Upper lobe of left lung (tissue), 6 donors: ENCODE measurements around the gene CAPN11. TPM values are rescaled to one million over a fixed set of nuclear protein-coding genes. Genes with fewer than 3 reads are reported as not detected.
A peak's percentile ranks its signal among the peaks of the same experiment; 100 is the strongest.

Experiments used
- ATAC-seq, 2 donors: fragments of 200-7000 bp; cut with Tn5 transposase; one replicate each; pipeline ENCODE4 v1.9.1; 2022; ENCODE audit warnings: mild to moderate bottlenecking in 2 of 2, moderate library complexity in 2 of 2; ENCODE audit not compliant: low FRiP score in 2 of 2
- DNase-seq, 2 donors: peaks; one replicate each; pipeline ENCODE4 v3.0.0-alpha.2; 2019 to 2020
- H3K27ac ChIP-seq, 4 donors: fragments of 200-600 bp; sonication (generic); one replicate each; pipeline ENCODE4 v1.5.1; 2016 to 2019
- H3K27me3 ChIP-seq, 4 donors: fragments of 200-600 bp; sonication (generic); one replicate each; pipeline ENCODE4 v1.5.1; 2017 to 2019
- H3K36me3 ChIP-seq, 4 donors: fragments of 200-600 bp; sonication (generic); one replicate each; pipeline ENCODE4 v1.5.1; 2016 to 2019
- H3K4me1 ChIP-seq, 4 donors: fragments of 200-600 bp; sonication (generic); one replicate each; pipeline ENCODE4 v1.5.1; 2018 to 2019
- H3K4me3 ChIP-seq, 4 donors: fragments of 200-600 bp; sonication (generic); one replicate each; pipeline ENCODE4 v1.5.1; 2017 to 2019; ENCODE audit warnings: mild to moderate bottlenecking in 2 of 4, moderate library complexity in 1 of 4
- H3K9me3 ChIP-seq, 4 donors: fragments of 200-600 bp; sonication (generic); one replicate each; pipeline ENCODE4 v1.5.1; 2018 to 2019
- EP300 ChIP-seq, 4 donors: sonication (generic); formaldehyde crosslinking; IDR thresholded peaks; one replicate each; pipeline ENCODE4 v1.5.1; 2017; ENCODE audit warnings: antibody characterized with exemption in 4 of 4, control low read depth in 2 of 4
- POLR2A ChIP-seq, 4 donors: fragments of 450-650 bp; IDR thresholded peaks; one replicate each; pipeline ENCODE4 v1.5.1; 2016 to 2017; ENCODE audit warnings: antibody characterized with exemption in 4 of 4, mild to moderate bottlenecking in 2 of 4
- POLR2AphosphoS5 ChIP-seq, 2 donors: sonication (generic); formaldehyde crosslinking; IDR thresholded peaks; one replicate each; pipeline ENCODE4 v1.5.1; 2017; ENCODE audit warnings: antibody characterized with exemption in 2 of 2
- WGBS, 2 donors: methylation state at CpG; one replicate each; pipeline ENCODE4 v1.1.5; 2017 to 2018; 5-methylcytosine and 5-hydroxymethylcytosine counted together
- total RNA-seq, 6 donors: library from RNA; depleted of rRNA in 4 of 6; stranded (reverse); fragments of >200 nt in 4 of 6; gene quantifications; one replicate each; pipeline versions ENCODE4 v1.1.0 to v1.2.1, GENCODE V29; 2016 to 2021
- TF ChIP-seq, protein P1 (sequence below), 6 experiments: fragments of 450-650 bp in 4 of 6; fragments of 200-600 bp in 2 of 6; sonication (generic) in 2 of 6; IDR thresholded peaks; one replicate each; pipeline ENCODE4 v1.5.1; 2016 to 2019; ENCODE audit warnings: antibody characterized with exemption in 6 of 6
- donor health status: DM: no; HTN: no; CAD: no; lungs with moderate emphysema.
- donor health status: DM: no; HTN: yes; CAD: no; lungs with severe emphysema.

The CAPN11 gene
- total RNA-seq, 6 donors from 2014 or later: 0.30 to 0.81 (median 0.52) TPM; not detected in 2

DNA sequence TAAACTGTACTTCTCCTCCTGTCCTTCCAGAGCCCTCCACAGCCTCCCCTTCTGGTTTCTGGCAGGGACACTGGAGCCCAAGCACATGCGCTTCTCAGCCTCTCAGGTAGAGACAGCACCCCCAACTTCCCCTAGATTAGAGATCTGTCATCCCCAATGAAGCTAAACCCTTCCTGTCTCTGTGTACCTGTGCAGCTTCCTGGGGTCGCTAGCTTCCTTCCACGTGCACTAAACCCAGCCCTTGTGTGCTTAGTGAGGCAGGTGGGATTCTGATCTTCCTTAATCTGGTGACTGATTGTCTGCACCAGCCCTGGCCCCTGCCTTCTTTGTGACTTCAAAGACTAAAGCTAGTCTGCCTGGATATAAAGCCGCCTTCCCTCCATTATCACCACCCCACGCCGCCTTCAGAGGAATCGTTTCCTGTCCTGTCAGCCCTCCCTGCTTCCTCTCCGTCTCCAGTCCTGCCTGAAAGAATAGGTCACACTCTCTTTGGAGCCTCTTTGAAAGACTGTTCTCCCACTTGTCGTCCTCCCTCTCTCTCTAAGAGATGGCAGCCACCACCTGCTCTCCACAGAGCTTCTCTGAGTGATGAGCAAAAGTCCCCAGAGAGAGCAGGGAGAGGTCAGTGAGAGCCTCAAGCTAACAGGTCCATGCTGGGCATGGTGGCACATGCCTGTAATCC lies 27.5 kb downstream of the CAPN11 start:
- H3K4me1 ChIP-seq: peaks cover 0 to 5% (median 2%) of the 10 kb centered on the region in 4 donors
- TF ChIP-seq EP300 (IDR thresholded peaks at IDR 0.05) (no peak), POLR2A (IDR thresholded peaks at IDR 0.05) (no peak), POLR2AphosphoS5 (IDR thresholded peaks at IDR 0.05) (no peak)
- TF ChIP-seq, protein P1, sequence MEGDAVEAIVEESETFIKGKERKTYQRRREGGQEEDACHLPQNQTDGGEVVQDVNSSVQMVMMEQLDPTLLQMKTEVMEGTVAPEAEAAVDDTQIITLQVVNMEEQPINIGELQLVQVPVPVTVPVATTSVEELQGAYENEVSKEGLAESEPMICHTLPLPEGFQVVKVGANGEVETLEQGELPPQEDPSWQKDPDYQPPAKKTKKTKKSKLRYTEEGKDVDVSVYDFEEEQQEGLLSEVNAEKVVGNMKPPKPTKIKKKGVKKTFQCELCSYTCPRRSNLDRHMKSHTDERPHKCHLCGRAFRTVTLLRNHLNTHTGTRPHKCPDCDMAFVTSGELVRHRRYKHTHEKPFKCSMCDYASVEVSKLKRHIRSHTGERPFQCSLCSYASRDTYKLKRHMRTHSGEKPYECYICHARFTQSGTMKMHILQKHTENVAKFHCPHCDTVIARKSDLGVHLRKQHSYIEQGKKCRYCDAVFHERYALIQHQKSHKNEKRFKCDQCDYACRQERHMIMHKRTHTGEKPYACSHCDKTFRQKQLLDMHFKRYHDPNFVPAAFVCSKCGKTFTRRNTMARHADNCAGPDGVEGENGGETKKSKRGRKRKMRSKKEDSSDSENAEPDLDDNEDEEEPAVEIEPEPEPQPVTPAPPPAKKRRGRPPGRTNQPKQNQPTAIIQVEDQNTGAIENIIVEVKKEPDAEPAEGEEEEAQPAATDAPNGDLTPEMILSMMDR (IDR thresholded peaks at IDR 0.05): no peak
- WGBS, 2 donors: 40 to 46% methylated on average over 9 of the region's 9 CpGs
- ATAC-seq (no peak), DNase-seq (no peak)
- H3K4me3 ChIP-seq: no peak overlapping the region
- peak overlapping the region in 2 of 4 donors; percentile 18 to 61 for H3K27ac ChIP-seq
- H3K27me3 ChIP-seq: no peaks in the 10 kb centered on the region
- no peaks in the 10 kb centered on the region for H3K36me3 ChIP-seq
- H3K9me3 ChIP-seq: no peaks in the 10 kb centered on the region

DNA sequence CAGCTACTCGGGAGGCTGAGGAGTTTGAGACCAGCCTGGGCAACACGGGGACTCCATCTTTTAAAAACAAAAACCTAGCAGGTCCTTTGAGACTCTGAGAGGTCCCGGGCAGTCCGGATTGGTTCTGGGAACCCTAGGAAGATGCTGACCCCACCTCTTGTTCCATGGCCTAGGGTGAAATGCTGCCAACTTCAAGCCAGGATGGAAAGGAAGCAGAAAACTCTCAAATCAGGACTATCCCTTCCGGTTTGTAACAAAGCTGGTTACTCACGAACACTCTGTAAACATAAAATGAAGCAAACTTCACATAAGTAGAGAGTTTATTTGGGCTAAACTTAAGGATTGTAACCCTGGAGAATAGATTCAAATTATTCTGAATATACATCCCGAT lies 28.0 kb downstream of the CAPN11 start:
- H3K27me3 ChIP-seq: no peaks in the 10 kb centered on the region
- no peak overlapping the region for H3K4me3 ChIP-seq
- TF ChIP-seq POLR2A (IDR thresholded peaks at IDR 0.05): no peak
- TF ChIP-seq POLR2AphosphoS5 (IDR thresholded peaks at IDR 0.05): no peak
- TF ChIP-seq, protein P1 (IDR thresholded peaks at IDR 0.05): no peak
- TF ChIP-seq EP300 (IDR thresholded peaks at IDR 0.05): no peak
- no peaks in the 10 kb centered on the region for H3K36me3 ChIP-seq
- H3K27ac ChIP-seq: peak overlapping the region in 2 of 4 donors; percentile 18 to 61
- H3K9me3 ChIP-seq: no peaks in the 10 kb centered on the region
- peaks cover 0 to 5% (median 2%) of the 10 kb centered on the region in 4 donors for H3K4me1 ChIP-seq
- 54 to 67% methylated on average over 7 of the region's 7 CpGs for WGBS, 2 donors
- ATAC-seq: no peak
- DNase-seq: no peak

DNA sequence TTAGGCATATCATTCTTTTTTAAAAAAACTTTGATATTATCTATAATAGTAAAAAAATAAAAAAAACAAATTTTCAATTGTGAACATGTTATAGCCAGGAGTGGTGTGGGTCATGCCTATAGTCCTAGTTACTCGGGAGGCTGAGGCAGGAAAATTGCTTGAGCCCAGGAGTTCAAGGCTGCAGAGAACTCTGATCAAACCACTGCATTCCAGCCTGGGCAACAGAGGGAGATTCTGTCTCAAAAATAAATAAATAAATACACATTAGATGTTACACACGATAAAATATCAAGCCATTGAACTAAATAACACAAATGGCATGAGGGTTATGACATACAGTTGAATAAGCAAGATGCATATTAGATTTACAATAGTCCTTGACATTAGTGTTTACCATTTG lies 30.2 kb downstream of the CAPN11 start:
- Histone ChIP-seq H3K27me3 (no peaks in the 10 kb centered on the region), H3K36me3 (no peaks in the 10 kb centered on the region), H3K9me3 (no peaks in the 10 kb centered on the region), H3K4me1 (peaks cover 7 to 11% (median 10%) of the 10 kb centered on the region in 4 donors), H3K4me3 (no peak overlapping the region), H3K27ac (no peak overlapping the region)
- 79 to 87% methylated on average over 2 of the region's 2 CpGs for WGBS, 2 donors
- TF ChIP-seq POLR2A (IDR thresholded peaks at IDR 0.05) (no peak), POLR2AphosphoS5 (IDR thresholded peaks at IDR 0.05) (no peak), EP300 (IDR thresholded peaks at IDR 0.05) (no peak)
- TF ChIP-seq, protein P1 (IDR thresholded peaks at IDR 0.05): no peak
- DNase-seq: no peak
- ATAC-seq: no peak

DNA sequence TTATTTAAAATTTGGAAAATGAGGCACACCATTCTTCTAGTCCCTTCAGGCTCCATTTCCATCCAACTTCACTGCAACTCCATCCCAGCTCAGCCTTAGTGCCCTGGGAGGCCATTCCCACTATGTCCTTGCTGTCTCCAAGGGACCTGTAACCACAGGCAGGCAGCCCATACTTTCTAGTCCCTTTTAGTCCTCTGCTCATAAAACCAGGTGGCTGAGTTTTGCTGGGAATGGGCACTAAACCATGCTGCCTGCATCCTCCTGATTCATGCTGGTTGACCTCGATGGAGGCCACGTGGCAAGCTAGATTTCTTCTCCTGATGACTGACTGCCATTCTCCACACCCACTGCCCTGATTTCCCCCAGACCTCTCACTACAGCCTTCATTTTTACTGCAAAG lies 30.6 kb downstream of the CAPN11 start:
- DNase-seq: no peak
- WGBS, 2 donors: 71% methylated on average over 2 of the region's 2 CpGs
- no peak for ATAC-seq

More for the DNA sequence above, 30.6 kb downstream of the CAPN11 start:
- peaks cover 7 to 11% (median 10%) of the 10 kb centered on the region in 4 donors for H3K4me1 ChIP-seq
- H3K36me3 ChIP-seq: no peaks in the 10 kb centered on the region
- no peak overlapping the region for H3K4me3 ChIP-seq
- H3K27me3 ChIP-seq: no peaks in the 10 kb centered on the region
- TF ChIP-seq EP300 (IDR thresholded peaks at IDR 0.05): no peak
- no peak for TF ChIP-seq POLR2A (IDR thresholded peaks at IDR 0.05)
- TF ChIP-seq, protein P1 (IDR thresholded peaks at IDR 0.05): no peak
- TF ChIP-seq POLR2AphosphoS5 (IDR thresholded peaks at IDR 0.05): no peak
- no peak overlapping the region for H3K27ac ChIP-seq
- H3K9me3 ChIP-seq: no peaks in the 10 kb centered on the region
